Epithelial cell of esophagus (primary cell): ENCODE data around the gene MTUS2.

Source experiments
- DNase-seq: peaks from one replicate; pipeline ENCODE4 v3.0.0; 2010; ENCODE audit warnings: low read depth
- H3K4me3 ChIP-seq: 2 replicates; pipeline ENCODE4 v1.5.1; 2011; ENCODE audit warnings: mild to moderate bottlenecking, low read length, control low read depth
- CTCF ChIP-seq: IDR thresholded peaks from 2 replicates; pipeline ENCODE4 v1.5.1; 2011; ENCODE audit warnings: low read depth, mild to moderate bottlenecking, low read length, control low read depth, inconsistent platforms; ENCODE audit not compliant: insufficient read depth; ENCODE audit errors: missing control alignments

MTUS2 gene

GRCh38 chr13:29428310-29429181, 608.4 kb downstream of the MTUS2 start:
- peak overlapping the region; percentile 8 for H3K4me3 ChIP-seq
- peak; percentile 50 for DNase-seq
- peak; percentile 21 for TF ChIP-seq CTCF

GRCh38 chr13:29429286-29429900, 609.3 kb downstream of the MTUS2 start:
- H3K4me3 ChIP-seq = no peak overlapping the region
- no peak for TF ChIP-seq CTCF
- no peak for DNase-seq

GRCh38 chr13:29434217-29434945, 614.2 kb downstream of the MTUS2 start:
- H3K4me3 ChIP-seq = no peak overlapping the region
- no peak for DNase-seq
- TF ChIP-seq CTCF = no peak

GRCh38 chr13:29435125-29435911, 615.2 kb downstream of the MTUS2 start:
- H3K4me3 ChIP-seq = no peak overlapping the region
- peak; percentile 85 for DNase-seq
- no peak for TF ChIP-seq CTCF

GRCh38 chr13:29436291-29436690, 616.2 kb downstream of the MTUS2 start:
- no peak for TF ChIP-seq CTCF
- peak; percentile 87 for DNase-seq
- H3K4me3 ChIP-seq = no peak overlapping the region

- DNase-seq = no peak
- no peak for TF ChIP-seq CTCF
- H3K4me3 ChIP-seq = no peak overlapping the region
These were observed 616.7 kb downstream of the MTUS2 start for GRCh38 chr13:29436721-29437280.
